GM12872 (cell line): Measurements from ENCODE around the gene SLC45A2.

Experiments
- CTCF ChIP-seq: IDR thresholded peaks from 3 replicates; pipeline ENCODE4 v1.5.1; 2011; ENCODE audit warnings: low read depth, mild to moderate bottlenecking, low read length, moderate library complexity; ENCODE audit not compliant: insufficient read depth

Gene SLC45A2

GRCh38 chr5:34005681-34006080 is 21.2 kb upstream of the SLC45A2 start:
- no peak for TF ChIP-seq CTCF

- no peak for TF ChIP-seq CTCF
Measured at GRCh38 chr5:34005211-34005610, 20.7 kb upstream of the SLC45A2 start.

DNA sequence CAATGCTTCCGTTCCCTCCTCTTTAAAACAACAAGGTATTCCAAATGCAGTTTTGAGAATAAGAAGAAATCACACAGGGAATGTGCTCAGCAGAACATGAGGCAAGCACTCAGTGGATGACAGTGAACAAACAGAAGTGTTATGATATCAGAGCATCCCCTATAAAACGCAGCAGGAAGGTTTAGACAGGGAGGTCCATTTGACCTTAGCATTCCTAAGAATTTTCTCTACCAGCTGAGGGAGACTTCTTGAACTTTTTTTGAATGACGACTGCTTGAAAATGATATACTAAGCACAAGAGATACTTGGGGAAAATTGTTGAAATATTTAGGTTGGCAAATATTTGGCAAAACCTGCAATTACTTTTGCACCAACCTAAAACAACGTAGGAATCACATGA is 19.4 kb upstream of the SLC45A2 start:
- TF ChIP-seq CTCF: no peak

- no peak for TF ChIP-seq CTCF
Measured at GRCh38 chr5:34002629-34003328, 18.3 kb upstream of the SLC45A2 start.

- TF ChIP-seq CTCF: no peak
Measured at GRCh38 chr5:34001241-34001841, 16.8 kb upstream of the SLC45A2 start.

GRCh38 chr5:33999978-34000377 is 15.5 kb upstream of the SLC45A2 start:
- TF ChIP-seq CTCF: no peak

DNA sequence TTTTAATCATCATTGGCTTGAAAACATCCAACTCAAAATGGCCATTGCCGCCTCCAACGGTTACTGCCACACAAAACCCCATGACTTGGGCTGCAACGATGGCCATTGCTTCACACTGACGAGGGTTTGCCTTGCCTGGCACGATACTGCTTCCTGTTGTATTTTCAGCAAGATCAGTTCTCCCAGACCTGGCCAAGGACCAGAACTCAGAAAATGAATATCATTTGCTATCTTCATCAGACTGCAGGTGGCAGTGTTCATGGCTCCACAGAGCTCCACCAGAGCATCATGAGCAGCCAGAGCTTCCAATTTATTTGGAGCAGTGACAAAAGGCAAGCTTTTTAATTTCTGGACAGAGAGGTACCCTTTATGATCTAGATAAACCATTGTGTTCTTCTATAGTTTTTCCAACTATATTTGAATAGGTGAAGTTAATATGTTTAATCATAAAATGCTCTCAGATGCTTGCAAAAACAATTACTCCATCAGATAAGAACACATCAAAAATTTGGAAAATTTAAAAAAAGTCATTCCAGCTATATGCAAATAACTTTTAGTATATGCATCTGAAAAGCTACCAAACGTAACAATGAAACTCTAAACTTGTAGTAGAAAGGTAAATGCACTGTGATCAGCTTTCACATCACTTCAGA is 13.0 kb upstream of the SLC45A2 start:
- peak; percentile 65 for TF ChIP-seq CTCF
